GM15510 (cell line): Measurements from ENCODE around the gene MGRN1.

Experiments used
- POLR2A ChIP-seq: IDR thresholded peaks from 3 replicates; pipeline ENCODE4 v1.6.1; 2011; ENCODE audit warnings: borderline replicate concordance; ENCODE audit not compliant: insufficient read length; ENCODE audit errors: extremely low read depth

The MGRN1 gene

GRCh38 chr16:4654011-4654963, 29.7 kb downstream of the MGRN1 start:
- TF ChIP-seq POLR2A: no peak

GRCh38 chr16:4654964-4655590, 30.5 kb downstream of the MGRN1 start:
- TF ChIP-seq POLR2A: no peak

- no peak for TF ChIP-seq POLR2A
Observed at GRCh38 chr16:4655801-4656200, 31.2 kb downstream of the MGRN1 start.

GRCh38 chr16:4656221-4656620, 31.6 kb downstream of the MGRN1 start:
- no peak for TF ChIP-seq POLR2A

- no peak for TF ChIP-seq POLR2A
Observed at GRCh38 chr16:4656695-4657686, 32.4 kb downstream of the MGRN1 start.

GRCh38 chr16:4659363-4660353, 35.0 kb downstream of the MGRN1 start:
- TF ChIP-seq POLR2A: no peak

- no peak for TF ChIP-seq POLR2A
Observed at GRCh38 chr16:4660454-4661007, 35.9 kb downstream of the MGRN1 start.

- no peak for TF ChIP-seq POLR2A
Observed at GRCh38 chr16:4661661-4662060, 37.0 kb downstream of the MGRN1 start.

- TF ChIP-seq POLR2A: no peak
Observed at GRCh38 chr16:4663465-4663776, 38.8 kb downstream of the MGRN1 start.

- TF ChIP-seq POLR2A: no peak
Observed at GRCh38 chr16:4663777-4664465, 39.3 kb downstream of the MGRN1 start.

- no peak for TF ChIP-seq POLR2A
Observed at GRCh38 chr16:4664538-4665418, 40.2 kb downstream of the MGRN1 start.
